Tibial artery (tissue), 4 donors: Measurements from ENCODE around the gene HOXD9.
A peak's percentile ranks its signal among the peaks of the same experiment; 100 is the strongest.

ENCODE experiments used
- DNase-seq, 2 donors: peaks; one replicate each; pipeline ENCODE4 v3.0.0-alpha.2; 2019
- H3K27ac ChIP-seq, 2 donors: fragments of 200-600 bp; sonication (generic) in 1 of 2; 1 replicate in 1 of 2; 2 replicates in 1 of 2; pipeline ENCODE4 v1.5.1; 2018 to 2019; ENCODE audit warnings: mild to moderate bottlenecking in 1 of 2
- H3K27me3 ChIP-seq, 2 donors: fragments of 200-600 bp; sonication (generic) in 1 of 2; one replicate each; pipeline versions ENCODE4 v1.5.1 to v1.6.0; 2016 to 2019
- H3K36me3 ChIP-seq, 3 donors: fragments of 200-600 bp; sonication (generic) in 2 of 3; one replicate each; pipeline ENCODE4 v1.5.1; 2016 to 2019; ENCODE audit warnings: mild to moderate bottlenecking in 2 of 3
- H3K4me1 ChIP-seq, 4 donors: fragments of 200-600 bp; sonication (generic) in 2 of 4; 1 replicate in 3 of 4; 2 replicates in 1 of 4; pipeline ENCODE4 v1.5.1; 2016 to 2019
- H3K4me3 ChIP-seq, 2 donors: fragments of 200-600 bp; sonication (generic) in 1 of 2; 1 replicate in 1 of 2; 2 replicates in 1 of 2; pipeline ENCODE4 v1.5.1; 2018 to 2019; ENCODE audit warnings: mild to moderate bottlenecking in 2 of 2
- H3K9me3 ChIP-seq, 3 donors: fragments of 200-600 bp; sonication (generic) in 1 of 3; one replicate each; pipeline ENCODE4 v1.5.1; 2016 to 2019
- CTCF ChIP-seq, 2 experiments: fragments of 200-600 bp in 1 of 2; fragments of 450-650 bp in 1 of 2; IDR thresholded peaks; one replicate each; pipeline ENCODE4 v1.5.1; 2017 to 2019; ENCODE audit warnings: antibody characterized with exemption in 2 of 2, mild to moderate bottlenecking in 1 of 2, moderate library complexity in 1 of 2
- intact Hi-C: fragments of 100-400 bp; cut with DNase I; formaldehyde crosslinking; loops from one replicate; pipeline ENCODE4 v1.15.0; 2023; ENCODE audit warnings: low total_unique reads

The HOXD9 gene

GRCh38 chr2:176124947-176125771 lies 2.6 kb downstream of the HOXD9 start:
- Histone ChIP-seq H3K4me1 (peaks cover 0 to 45% (median 32%) of the 10 kb centered on the region in 4 donors), H3K9me3 (no peaks in the 10 kb centered on the region), H3K4me3 (no peak overlapping the region), H3K27ac (no peak overlapping the region), H3K27me3 (peaks cover 8 to 83% of the 10 kb centered on the region in 2 donors), H3K36me3 (no peaks in the 10 kb centered on the region)
- DNase-seq, result no peak
- no peak for TF ChIP-seq CTCF (IDR thresholded peaks at IDR 0.05)
- intact Hi-C loops, result loop anchor here (5.0 kb wide), 2 partner anchors 332 to 512 kb away; no protein-coding TSS in a partner anchor

GRCh38 chr2:176125772-176126054 lies 3.2 kb downstream of the HOXD9 start:
- Histone ChIP-seq H3K9me3 (no peaks in the 10 kb centered on the region), H3K27me3 (peaks cover 8 to 83% of the 10 kb centered on the region in 2 donors), H3K27ac (no peak overlapping the region), H3K4me3 (no peak overlapping the region), H3K36me3 (no peaks in the 10 kb centered on the region), H3K4me1 (peaks cover 0 to 50% (median 34%) of the 10 kb centered on the region in 4 donors)
- intact Hi-C loops, result loop anchor here (5.0 kb wide), 2 partner anchors 332 to 512 kb away; no protein-coding TSS in a partner anchor
- TF ChIP-seq CTCF (IDR thresholded peaks at IDR 0.05), result no peak
- no peak for DNase-seq

GRCh38 chr2:176126929-176127773 lies 4.6 kb downstream of the HOXD9 start:
- H3K9me3 ChIP-seq, result no peaks in the 10 kb centered on the region
- H3K27me3 ChIP-seq, result peaks cover 0 to 74% of the 10 kb centered on the region in 2 donors
- intact Hi-C loops, result loop anchor here (5.0 kb wide), 2 partner anchors 330 to 510 kb away; no protein-coding TSS in a partner anchor
- TF ChIP-seq CTCF (IDR thresholded peaks at IDR 0.05), result peak; percentile 79 to 87
- peaks cover 0 to 48% (median 34%) of the 10 kb centered on the region in 4 donors for H3K4me1 ChIP-seq
- DNase-seq, result peak in 1 of 2 donors; percentile 63
- H3K27ac ChIP-seq, result no peak overlapping the region
- H3K4me3 ChIP-seq, result no peak overlapping the region
- H3K36me3 ChIP-seq, result no peaks in the 10 kb centered on the region

GRCh38 chr2:176127774-176128072 lies 5.2 kb downstream of the HOXD9 start:
- no peak overlapping the region for H3K27ac ChIP-seq
- intact Hi-C loops, result loop anchor here (5.0 kb wide), 2 partner anchors 330 to 510 kb away; no protein-coding TSS in a partner anchor
- DNase-seq, result no peak
- no peaks in the 10 kb centered on the region for H3K36me3 ChIP-seq
- H3K4me1 ChIP-seq, result peaks cover 0 to 48% (median 29%) of the 10 kb centered on the region in 4 donors
- no peaks in the 10 kb centered on the region for H3K9me3 ChIP-seq
- TF ChIP-seq CTCF (IDR thresholded peaks at IDR 0.05), result no peak
- peaks cover 0 to 73% of the 10 kb centered on the region in 2 donors for H3K27me3 ChIP-seq
- H3K4me3 ChIP-seq, result no peak overlapping the region

- Histone ChIP-seq H3K36me3 (no peaks in the 10 kb centered on the region), H3K9me3 (no peaks in the 10 kb centered on the region), H3K27me3 (peaks cover 0 to 68% of the 10 kb centered on the region in 2 donors), H3K4me3 (peak overlapping the region; percentile 60 to 72), H3K4me1 (peaks cover 0 to 48% (median 25%) of the 10 kb centered on the region in 4 donors), H3K27ac (peak overlapping the region; percentile 79 to 95)
- intact Hi-C loops, result loop anchor here (5.0 kb wide), 2 partner anchors 329 to 509 kb away; no protein-coding TSS in a partner anchor
- no peak for TF ChIP-seq CTCF (IDR thresholded peaks at IDR 0.05)
- DNase-seq, result no peak
Measured at GRCh38 chr2:176128172-176128981, 5.9 kb downstream of the HOXD9 start.
